GM19397 (cell line): ENCODE data around the gene EPHB2.
"Not testable (repeated sequence)": the region's sequence is repeated elsewhere in the genome, so short reads cannot be mapped to it uniquely, and the experiment has no call there.

Source experiments
- ATAC-seq: cut with Tn5 transposase; IDR thresholded peaks from one replicate; pipeline ENCODE4 v1.9.1; 2021; ENCODE audit warnings: mild to moderate bottlenecking, moderate library complexity; ENCODE audit not compliant: unreplicated experiment

Gene EPHB2

DNA sequence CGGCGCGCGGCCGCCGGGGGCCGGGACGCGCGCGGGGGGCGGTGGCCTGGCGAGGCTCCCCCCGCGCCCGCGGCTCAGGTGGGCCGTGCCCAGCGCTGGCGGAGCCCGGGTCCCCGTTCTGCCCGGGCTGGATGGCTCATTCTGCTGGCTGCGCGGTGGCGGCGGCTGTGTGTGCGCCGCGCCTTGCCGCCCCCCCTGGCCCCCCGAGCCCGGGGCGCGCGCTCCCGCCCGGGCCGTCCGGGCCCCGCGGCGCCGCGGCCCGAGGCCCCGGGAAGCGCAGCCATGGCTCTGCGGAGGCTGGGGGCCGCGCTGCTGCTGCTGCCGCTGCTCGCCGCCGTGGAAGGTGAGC is at the start of gene EPHB2:
Gene EPHB2, plus strand, starts transcription at position 139 of the 349 bp plus-strand sequence. Its CDS starts 144 bp downstream, at position 283.
- no peak for ATAC-seq

DNA sequence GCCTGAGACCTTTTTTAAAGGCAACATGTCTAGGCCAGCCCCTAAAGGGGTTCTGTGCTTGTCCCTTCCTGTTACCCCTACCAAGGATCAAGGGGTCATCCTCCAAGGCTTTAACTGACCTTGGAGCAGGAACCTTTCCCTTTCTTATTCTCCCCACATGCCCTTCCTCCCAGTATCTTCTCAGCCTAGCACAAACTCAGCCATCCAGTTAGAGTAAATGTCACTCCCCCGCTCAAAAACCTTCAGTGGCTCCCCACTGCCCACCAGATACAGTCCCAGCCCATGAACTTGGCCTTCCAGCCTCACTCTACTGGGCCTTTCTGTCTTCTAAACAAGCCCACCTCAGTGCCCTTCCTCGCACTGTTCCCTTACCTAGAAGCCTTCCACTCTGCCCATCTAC is 48.8 kb upstream of the EPHB2 start:
- ATAC-seq = no peak

DNA sequence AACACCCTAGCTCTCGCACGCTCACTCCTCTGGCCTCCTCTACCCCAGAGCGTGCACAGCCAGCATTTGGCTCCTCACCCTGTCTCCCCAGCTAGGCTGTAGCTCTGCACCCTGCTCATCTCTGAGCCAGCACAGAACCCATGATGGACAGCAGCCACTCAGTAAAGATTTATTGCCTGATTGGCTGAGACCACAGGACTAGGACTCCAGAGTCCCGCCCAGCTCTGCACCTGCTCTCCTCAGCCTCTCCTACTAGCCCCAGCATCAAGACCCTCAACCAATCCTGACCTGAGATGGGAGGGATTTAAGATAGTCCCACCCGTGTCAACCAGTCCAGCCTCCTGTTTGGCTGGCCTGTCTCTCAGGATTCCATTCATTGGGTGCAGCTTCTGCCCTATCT is 48.3 kb upstream of the EPHB2 start:
- ATAC-seq = no peak

DNA sequence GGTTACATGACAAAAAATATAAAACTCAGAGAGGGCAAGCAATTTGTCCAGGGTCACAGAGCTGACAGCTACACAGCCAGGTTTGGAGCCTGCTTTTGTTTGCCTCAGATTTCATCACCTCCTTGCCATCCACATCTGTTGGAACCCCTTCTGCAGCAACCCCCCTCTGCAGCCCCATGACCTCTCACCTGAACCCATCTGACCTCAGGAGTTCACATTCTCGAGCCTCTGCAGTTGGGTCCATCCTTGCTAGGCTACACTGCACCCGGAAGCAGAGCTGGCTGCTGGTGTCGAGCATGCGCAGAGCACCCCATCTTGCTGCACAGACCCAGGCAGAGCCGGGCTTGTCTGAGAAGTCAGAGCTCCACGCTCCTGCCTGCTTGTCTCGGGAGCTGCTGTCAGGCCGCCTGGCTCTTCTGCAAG is 47.6 kb upstream of the EPHB2 start:
- ATAC-seq = no peak

DNA sequence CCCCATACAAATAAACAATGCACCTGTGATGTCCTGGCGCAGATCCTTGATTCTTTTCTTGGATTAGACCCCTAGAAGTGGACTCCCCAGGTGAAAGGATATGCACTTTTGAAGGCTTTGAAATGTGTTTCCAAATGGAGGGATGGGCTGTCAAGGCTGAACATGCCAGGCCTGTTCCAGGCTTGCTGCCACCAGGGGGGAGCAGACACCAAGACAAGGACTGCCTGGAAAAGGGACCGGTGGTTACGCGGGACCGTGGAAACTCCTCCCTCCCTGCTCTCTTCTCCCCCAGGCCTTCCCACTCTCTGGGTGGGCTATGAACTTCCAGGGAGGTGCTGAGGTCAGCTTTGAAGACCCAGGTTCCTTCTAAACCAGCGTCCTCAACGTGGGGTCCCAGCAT is 44.9 kb upstream of the EPHB2 start:
- no peak for ATAC-seq

DNA sequence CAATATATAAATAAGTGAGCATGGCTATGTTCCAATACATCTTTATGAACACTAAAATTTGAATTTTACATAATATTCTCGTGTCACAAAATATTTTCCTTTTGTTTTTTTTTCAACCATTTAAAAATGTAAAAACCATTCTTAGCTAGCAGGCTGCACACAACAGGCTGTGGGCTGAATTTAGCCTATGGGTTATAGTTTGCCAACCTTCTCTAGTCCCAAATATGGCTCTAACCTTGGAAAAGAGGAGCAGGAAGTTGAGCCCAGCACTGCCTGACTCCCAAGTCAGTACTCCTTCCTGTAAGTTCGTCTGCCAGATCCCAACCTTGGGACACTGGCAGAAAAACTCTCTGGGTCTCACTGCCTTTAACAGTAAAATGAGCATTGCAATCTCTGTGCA is 44.2 kb upstream of the EPHB2 start:
- ATAC-seq = no peak

DNA sequence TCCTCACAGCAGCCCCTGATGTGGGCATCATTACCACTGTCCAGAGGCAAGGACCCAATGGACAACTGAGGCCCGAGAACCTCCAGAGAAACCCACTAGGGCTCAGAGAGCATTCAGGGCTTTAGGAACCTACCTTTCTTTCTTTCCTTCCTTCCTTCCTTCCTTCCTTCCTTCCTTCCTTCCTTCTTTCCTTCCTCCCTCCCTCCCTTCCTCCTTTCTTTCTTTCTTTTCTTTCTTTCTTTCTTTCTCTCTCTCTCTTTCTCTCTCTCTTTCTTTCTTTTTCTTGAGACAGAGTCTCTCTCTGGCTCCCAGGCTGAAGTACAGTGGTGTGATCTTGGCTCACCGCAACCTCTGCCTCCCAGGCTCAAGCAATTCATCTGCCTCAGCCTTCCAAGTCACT is 41.8 kb upstream of the EPHB2 start:
- not testable (repeated sequence) for ATAC-seq

DNA sequence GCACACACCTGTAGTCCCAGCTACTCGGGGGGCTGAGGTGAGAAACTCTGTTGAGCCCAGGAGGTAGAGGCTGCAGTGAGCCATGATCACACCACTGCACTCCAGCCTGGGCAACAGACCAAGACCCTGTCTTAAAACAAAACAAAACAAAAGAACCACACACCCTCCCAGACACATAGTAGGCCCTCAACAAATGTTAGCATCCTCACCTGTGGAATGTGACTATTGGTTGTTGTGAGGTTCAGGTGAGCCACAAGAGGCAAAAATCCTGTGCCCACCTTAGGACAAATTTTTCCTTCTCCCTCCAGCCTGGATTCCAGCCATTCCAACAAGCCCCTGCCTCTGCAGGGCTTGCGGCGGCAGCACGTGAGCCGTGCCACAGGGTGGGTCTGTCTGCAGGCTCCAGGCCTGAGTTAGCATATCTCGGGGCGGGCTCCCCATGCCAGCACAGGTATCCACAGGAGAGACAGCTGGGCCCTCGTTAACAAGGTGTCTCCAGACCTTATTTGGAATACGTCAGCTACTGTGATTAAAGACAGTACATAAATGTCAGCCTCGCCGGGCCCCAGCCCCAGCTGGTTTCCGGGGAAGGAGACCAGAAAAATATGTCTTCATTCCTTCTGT is 40.2 kb upstream of the EPHB2 start:
- ATAC-seq = no peak

DNA sequence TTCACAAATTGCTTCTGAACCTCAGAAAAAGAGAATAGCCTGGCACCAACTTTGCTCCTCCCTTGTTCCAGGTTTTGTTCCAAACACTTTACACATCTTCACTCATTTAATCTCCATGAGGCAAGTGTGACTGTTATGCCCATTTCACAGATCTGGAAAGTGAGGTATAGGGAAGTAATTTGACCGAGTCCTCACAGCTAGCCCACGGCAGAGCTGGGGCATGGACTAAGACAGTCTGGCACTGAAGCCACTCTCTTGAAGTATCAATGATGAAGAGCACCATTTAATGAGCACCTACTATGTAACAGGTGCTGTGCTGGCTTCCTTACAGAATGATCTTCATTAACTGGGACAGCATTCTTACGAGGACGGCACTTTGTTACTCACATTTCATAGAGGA is 38.6 kb upstream of the EPHB2 start:
- ATAC-seq = no peak

DNA sequence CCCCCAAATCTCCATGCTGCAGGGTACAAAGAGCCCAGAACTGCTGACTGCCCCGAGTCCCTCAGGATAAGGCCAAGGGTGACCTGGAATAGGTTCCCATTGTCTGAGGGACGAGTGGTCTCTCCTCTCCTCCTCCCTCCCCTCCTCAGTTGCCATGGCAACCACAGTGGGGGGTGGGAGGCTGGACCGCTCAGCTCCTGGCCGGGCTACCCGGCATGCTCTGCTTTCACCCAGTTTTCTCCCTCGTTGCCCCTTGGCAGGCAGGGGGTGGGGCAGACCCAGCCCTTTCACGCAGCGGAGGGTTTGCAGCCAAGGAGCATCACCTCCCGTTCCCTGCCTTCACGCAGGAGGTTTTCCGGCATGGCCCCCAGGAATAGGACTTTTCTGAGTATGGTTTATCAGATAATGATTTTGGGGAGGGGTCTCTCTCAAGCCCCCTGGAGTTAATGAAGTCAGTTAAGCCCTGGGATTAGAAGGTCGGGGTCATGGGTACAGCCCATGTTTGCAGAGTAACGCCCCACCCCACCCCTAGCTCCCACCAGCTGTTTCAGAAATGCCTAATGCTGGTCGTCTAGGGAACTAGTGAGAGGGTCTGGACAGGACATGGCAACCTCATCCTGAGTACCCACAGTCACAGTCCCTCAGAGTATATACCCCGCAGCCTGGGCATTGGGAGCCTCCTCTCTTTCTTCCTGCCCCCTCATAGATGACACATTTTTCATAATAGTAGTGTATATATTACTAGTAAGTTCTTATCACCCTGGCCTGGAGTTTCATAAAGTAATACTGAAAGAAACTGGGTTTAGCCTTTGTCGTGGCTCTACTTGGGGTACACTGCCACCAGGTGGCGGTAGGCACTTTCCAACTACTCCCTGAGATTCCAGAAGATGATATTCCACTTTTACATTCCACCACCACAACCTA is 36.9 kb upstream of the EPHB2 start:
- no peak for ATAC-seq

DNA sequence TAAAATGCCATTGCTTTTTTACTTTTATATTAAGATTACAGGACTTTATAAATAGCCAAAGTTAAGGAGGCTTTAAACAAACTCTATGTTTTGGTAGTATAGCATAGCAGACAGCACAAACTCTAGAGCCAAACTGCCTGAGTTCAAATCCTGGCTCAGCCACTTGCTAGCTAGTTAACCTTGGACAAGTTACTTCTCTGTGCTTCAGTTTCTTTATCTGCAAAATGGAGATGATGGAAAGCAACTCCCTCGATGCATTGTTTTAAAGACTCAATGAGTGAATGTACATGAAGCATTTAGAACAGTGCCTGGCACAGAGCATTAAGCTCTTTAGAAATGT is 36.3 kb upstream of the EPHB2 start:
- ATAC-seq = no peak

DNA sequence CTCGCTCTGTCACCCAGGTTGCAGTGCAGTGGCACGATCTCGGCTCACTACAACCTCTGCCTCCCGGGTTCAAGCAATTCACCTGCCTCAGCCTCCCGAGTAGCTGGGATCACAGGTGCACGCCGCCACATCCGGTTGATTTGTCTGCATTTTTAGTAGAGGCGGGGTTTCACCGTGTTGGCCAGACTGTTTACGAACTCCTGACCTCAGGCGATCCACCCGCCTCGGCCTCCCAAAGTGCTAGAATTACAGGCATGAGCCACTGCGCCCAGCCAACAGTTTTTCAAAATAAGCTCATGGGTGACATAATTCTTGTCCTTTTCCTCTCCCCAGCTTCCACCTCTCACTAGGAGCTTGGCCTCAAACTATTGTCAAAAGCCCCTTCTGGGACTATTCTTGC is 34.5 kb upstream of the EPHB2 start:
- ATAC-seq = not testable (repeated sequence)

DNA sequence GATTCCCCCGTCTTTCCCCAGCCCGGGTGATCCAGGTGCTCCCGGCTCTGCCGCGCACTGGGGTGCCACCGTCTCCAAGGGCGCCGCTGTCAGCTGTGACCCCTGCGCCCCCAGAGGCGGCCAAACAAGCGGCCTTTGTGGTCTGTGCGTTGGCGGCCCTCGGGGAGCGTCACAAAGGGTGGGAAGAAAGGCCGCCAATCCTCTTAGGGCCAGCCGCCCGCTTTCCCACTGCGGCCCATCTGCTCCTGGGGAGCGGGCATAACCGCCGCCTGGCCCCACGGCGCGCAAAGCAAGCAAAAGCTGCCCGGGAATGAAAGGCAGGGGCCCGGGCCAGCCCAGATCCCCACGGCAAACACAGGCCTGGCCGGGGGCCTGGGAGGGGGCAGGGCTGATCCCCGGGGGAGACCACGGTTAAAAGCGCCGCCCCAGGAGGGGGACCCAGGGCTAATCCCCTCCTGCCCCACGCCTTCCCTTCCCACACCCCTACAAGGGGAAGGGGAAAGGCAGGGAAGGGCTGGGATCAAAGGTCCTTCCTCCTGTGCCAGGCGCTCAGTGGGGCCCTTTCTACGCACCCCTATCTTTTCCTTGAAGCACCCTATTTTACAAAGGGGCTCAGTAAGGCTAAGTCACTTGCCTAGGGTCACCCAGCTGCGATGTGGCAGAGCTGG is 33.6 kb upstream of the EPHB2 start:
- no peak for ATAC-seq

DNA sequence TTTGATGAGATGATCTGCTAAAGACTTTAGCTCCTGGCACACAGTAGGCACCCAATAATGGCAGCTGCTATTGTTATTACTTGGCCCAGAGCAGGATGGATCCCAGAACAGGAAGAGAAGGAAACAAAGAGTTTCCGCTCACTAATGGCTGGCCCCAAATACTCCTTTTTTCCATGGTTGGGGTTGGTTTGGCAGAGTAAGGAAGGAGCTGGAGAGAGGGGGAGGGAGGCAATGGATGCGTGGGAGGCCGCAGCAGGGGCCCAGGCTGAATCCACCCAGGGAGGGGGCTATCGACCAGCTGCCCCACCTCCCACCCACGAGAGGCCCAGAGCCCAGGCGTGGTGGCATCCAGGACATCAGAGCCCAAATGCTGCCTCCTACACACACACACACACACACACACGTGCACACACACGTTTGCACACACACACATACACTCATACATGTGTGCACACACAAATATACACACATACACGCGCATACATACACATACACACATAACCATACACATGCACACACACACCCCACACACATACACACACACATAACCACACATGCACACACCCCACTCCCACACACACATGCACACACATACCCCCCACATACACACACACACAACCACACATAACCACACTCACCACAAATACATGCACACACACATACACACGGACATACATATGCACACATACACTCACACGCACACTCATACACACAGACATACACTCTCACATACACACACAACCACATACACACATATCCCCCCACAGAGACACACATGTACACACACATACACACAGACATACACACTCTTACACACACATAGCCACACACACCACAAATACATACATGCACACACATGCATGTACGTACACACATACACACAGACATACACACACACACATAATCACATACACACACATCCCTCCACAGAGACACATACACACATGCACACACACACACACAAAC is 32.4 kb upstream of the EPHB2 start:
- ATAC-seq = no peak

DNA sequence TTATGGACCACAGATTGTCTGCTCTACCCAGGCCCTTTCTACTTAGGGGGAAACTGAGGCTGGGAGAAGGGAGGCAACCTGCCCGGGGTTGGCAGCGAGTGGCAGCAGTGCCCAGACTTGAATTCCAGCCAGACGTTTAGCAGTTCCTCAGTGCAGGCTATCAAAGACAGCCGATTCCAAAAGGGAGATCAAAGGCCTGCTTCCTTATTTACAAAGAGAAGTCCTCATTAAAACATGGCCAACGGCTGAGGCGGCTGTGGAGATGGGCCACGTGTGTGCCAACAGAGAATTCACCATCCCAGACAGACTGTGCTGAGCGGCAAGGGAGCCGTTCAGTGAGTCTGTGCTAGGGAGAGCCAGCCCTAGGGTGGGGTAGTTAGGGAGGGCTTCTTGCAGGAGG is 29.9 kb upstream of the EPHB2 start:
- ATAC-seq = no peak

DNA sequence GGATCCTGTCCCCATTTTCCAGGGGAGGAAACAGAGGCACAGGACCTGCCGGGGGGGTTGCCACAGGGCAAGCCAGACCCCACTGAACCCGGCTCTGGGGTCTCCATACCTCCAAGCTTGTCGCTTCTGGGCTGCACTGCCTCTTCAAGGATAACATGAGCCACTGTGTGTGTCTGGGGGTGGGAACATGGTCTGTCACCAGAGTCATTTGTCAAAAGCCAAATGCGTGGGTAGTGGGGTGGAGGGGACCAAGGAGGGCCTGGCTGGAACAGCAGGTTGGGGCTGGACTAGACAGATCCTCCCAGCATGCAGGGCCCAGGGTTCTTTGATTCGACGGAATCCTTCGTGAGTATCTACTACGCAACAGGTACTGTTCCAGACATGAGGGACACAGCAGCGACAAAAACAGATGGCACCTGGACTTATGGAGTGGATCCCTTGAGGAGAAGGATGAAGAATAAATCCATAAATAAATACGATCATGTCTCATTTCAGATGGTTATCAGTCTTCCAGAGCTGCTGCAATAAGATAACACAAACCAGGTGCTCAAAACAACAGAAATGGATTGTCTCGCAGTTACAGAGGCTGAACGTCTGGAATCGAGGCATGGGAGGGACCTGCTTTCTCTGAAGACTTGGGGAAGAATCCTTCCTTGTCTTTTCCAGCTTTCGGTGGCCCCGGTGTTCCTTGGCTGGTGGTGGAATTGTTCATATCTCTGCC is 28.9 kb upstream of the EPHB2 start:
- no peak for ATAC-seq

DNA sequence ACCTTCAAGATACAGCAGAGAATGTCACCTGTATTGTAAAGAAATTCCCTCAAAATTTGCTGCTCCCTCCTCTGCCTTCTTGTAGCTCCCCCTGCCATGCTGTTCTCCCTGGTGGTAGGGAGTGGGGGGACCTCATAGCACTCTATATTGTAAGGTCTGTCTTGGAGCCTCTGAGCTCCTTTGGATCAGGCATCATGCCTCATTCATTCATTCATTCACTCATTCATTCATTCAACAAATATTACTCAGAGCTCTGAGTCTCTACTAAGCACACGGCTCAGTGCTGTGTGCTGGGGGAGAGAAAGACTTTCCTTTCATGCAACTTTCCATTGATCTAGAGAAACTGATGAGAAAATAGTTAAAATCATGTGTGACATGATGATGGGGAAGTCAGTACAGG is 27.1 kb upstream of the EPHB2 start:
- no peak for ATAC-seq

DNA sequence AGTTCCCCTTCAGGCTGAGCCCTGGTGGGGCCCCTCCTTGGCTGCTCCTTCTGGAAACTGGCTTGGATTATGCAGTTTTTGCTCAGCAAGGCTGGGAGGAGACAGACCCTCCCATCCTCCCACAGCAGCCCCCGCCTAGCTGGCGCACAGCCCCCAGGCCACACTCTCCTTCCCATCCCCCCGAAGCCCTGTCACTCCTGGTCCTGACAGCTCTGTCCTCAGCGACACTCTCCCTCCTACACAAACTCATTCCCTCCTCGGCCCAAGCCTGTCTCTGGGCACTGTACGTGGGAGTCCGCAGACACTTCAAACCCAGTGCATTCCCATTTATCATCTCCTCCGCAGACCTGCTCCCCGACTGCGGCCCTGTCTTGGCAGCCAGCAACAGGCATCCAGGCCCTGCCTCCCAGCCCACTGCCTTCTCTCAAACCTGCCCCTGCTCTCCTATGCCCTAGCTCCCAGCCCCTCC is 25.0 kb upstream of the EPHB2 start:
- no peak for ATAC-seq

DNA sequence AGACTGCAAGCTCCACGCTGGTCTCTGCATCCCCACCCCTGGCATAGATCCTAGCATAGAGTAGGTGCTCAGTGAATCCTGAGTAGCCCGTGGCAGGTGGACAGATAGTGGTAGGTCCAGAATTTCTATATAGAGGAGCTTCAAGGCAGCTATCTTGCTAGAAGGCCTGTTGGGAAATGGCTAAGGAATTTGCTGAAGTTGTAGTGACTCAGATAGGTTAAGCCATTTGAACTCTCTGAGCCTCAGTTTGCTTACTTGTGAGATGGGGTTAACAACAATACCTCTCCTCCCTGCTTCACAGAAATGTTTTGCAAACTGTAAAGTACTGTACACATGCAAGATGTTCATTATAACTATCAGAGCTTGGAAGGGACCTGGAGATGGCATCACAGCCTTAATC is 23.4 kb upstream of the EPHB2 start:
- ATAC-seq = no peak

DNA sequence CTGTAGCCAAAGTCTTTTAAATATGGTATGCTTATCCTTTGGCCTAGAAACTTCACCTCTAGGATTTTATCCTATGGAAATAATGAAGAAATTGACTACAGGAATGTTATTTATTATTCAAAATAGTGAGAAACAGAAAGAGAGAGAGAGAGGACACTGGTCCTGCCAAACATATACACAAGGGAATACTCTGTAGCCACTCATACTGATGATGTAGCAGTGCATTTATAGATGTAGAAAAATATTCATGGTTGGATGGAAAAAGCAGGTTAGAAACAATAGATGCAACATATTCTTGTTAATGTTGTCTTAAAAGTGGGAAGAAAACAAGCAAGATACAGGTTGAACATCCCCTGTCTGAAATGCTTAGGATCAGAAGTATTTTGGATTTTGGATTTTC is 22.2 kb upstream of the EPHB2 start:
- no peak for ATAC-seq
